B cell (primary cell): ENCODE data around the gene TRAPPC11.

Source experiments
- CTCF ChIP-seq: fragments of 200-600 bp; IDR thresholded peaks from one replicate; pipeline ENCODE4 v1.8.0; 2022; ENCODE audit warnings: antibody characterized with exemption, mild to moderate bottlenecking
- EZH2 ChIP-seq: IDR thresholded peaks from 2 replicates; pipeline ENCODE4 v1.6.1; 2012; ENCODE audit warnings: borderline replicate concordance, low read depth, mild to moderate bottlenecking, moderate library complexity, low read length; ENCODE audit not compliant: insufficient read depth, poor library complexity, severe bottlenecking

GRCh38 chr4:183620421-183620820, 38.7 kb upstream of the TRAPPC11 start:
- no peak for TF ChIP-seq CTCF
- TF ChIP-seq EZH2: no peak
